IMR-90 (cell line): Measurements from ENCODE around the gene FOXN3. TPM values are rescaled to one million over a fixed set of nuclear protein-coding genes. Genes with fewer than 3 reads are reported as not detected.
A peak's percentile ranks its signal among the peaks of the same experiment; 100 is the strongest.

Experiments
- ATAC-seq: fragments of 200-7000 bp; cut with Tn5 transposase; 2 replicates; pipeline ENCODE4 v1.9.1; 2020; ENCODE audit warnings: low read depth, mild to moderate bottlenecking, moderate library complexity
- BruUV-seq: library from RNA; stranded (reverse); fragments of 400-500 nt; replicated peaks from 2 replicates; lab custom pipeline; 2021; lab: Mats Ljungman, UMichigan
- CTCF ChIA-PET: fragments of 300-600 bp; formaldehyde crosslinking; extraction: SDS; loops from one replicate; lab custom pipeline; 2021; ENCODE audit warnings: antibody characterized with exemption; lab: Yijun Ruan, JAX
- POLR2A ChIA-PET: fragments of 300-600 bp; sonication (Branson Sonifier 250); formaldehyde crosslinking; loops from one replicate; lab custom pipeline; 2022; ENCODE audit warnings: antibody characterized with exemption; ENCODE audit not compliant: unreplicated experiment; lab: Charles Lee
- DNase-seq: peaks from one replicate; pipeline ENCODE4 v3.0.0; 2013
- H2AFZ ChIP-seq: replicated peaks from 2 replicates; pipeline ENCODE3; 2013; ENCODE audit warnings: low read length, mild to moderate bottlenecking; ENCODE audit not compliant: poor library complexity
- H2AK5ac ChIP-seq: 2 replicates; pipeline ENCODE4 v1.6.1; 2013; ENCODE audit warnings: low read depth, low read length, inconsistent platforms
- H2AK9ac ChIP-seq: replicated peaks from 2 replicates; pipeline ENCODE3; 2013; ENCODE audit warnings: mild to moderate bottlenecking, low read depth, low read length, moderate library complexity; ENCODE audit not compliant: poor library complexity
- H2BK120ac ChIP-seq: 2 replicates; pipeline ENCODE4 v1.6.1; 2013; ENCODE audit warnings: low read depth, low read length, inconsistent platforms
- H2BK15ac ChIP-seq: 3 replicates; pipeline ENCODE4 v1.6.1; 2013; ENCODE audit warnings: low read depth, low read length, inconsistent platforms
- H2BK20ac ChIP-seq: 2 replicates; pipeline ENCODE4 v1.6.1; 2013; ENCODE audit warnings: low read depth, mild to moderate bottlenecking, inconsistent platforms, low read length, moderate library complexity
- H2BK5ac ChIP-seq: 2 replicates; pipeline ENCODE4 v1.6.1; 2013; ENCODE audit warnings: mild to moderate bottlenecking, low read depth, low read length, inconsistent platforms; ENCODE audit not compliant: poor library complexity, severe bottlenecking
- H3K14ac ChIP-seq: replicated peaks from 2 replicates; pipeline ENCODE4 v1.6.1; 2013; ENCODE audit warnings: low read depth, low read length, inconsistent platforms
- H3K18ac ChIP-seq: 2 replicates; pipeline ENCODE4 v1.6.1; 2013; ENCODE audit warnings: low read depth, low read length, control low read depth
- H3K23ac ChIP-seq: 2 replicates; pipeline ENCODE4 v1.6.1; 2013; ENCODE audit warnings: low read depth, low read length, inconsistent platforms
- H3K27ac ChIP-seq: 2 replicates; pipeline ENCODE4 v1.5.1; 2013; ENCODE audit warnings: mild to moderate bottlenecking, control low read depth, low read length; ENCODE audit not compliant: insufficient read depth
- H3K27me3 ChIP-seq: 2 replicates; pipeline ENCODE4 v1.6.1; 2013; ENCODE audit warnings: low read length; ENCODE audit not compliant: control insufficient read depth, insufficient read depth
- H3K36me3 ChIP-seq: 2 replicates; pipeline ENCODE4 v1.6.1; 2013; ENCODE audit warnings: low read length, mixed read lengths; ENCODE audit not compliant: control insufficient read depth, insufficient read depth
- H3K4ac ChIP-seq: 2 replicates; pipeline ENCODE4 v1.6.1; 2013; ENCODE audit warnings: low read depth, low read length, inconsistent platforms
- H3K4me1 ChIP-seq: 2 replicates; pipeline ENCODE4 v1.6.1; 2013; ENCODE audit warnings: low read length, mixed read lengths; ENCODE audit not compliant: control insufficient read depth, insufficient read depth
- H3K4me2 ChIP-seq: 2 replicates; pipeline ENCODE4 v1.6.1; 2013; ENCODE audit warnings: low read depth, mild to moderate bottlenecking, control low read depth, low read length, moderate library complexity
- H3K4me3 ChIP-seq: 2 replicates; pipeline ENCODE4 v1.5.1; 2013; ENCODE audit warnings: low read depth, mild to moderate bottlenecking, control low read depth, low read length, moderate library complexity; ENCODE audit not compliant: insufficient read depth
- H3K56ac ChIP-seq: 2 replicates; pipeline ENCODE4 v1.6.1; 2013; ENCODE audit warnings: low read length, inconsistent platforms; ENCODE audit not compliant: insufficient read depth; ENCODE audit errors: extremely low read depth
- H3K79me1 ChIP-seq, 2 experiments: 2 replicates each; pipeline ENCODE4 v1.6.1; 2013; ENCODE audit warnings: low read length in 2 of 2, inconsistent platforms in 1 of 2, low read depth in 1 of 2
- H3K9ac ChIP-seq: 2 replicates; pipeline ENCODE4 v1.6.1; 2013; ENCODE audit warnings: low read depth, low read length, control low read depth
- H3K9me1 ChIP-seq: 2 replicates; pipeline ENCODE4 v1.6.1; 2013; ENCODE audit warnings: low read length, inconsistent platforms; ENCODE audit not compliant: insufficient read depth
- H3K9me3 ChIP-seq: 2 replicates; pipeline ENCODE4 v1.6.1; 2013; ENCODE audit warnings: low read length; ENCODE audit not compliant: control insufficient read depth, insufficient read depth
- H4K20me1 ChIP-seq: 2 replicates; pipeline ENCODE4 v1.6.1; 2013; ENCODE audit warnings: low read length, inconsistent platforms; ENCODE audit not compliant: insufficient read depth
- H4K5ac ChIP-seq: 2 replicates; pipeline ENCODE4 v1.6.1; 2013; ENCODE audit warnings: mild to moderate bottlenecking, low read depth, low read length, control low read depth
- H4K8ac ChIP-seq, 2 experiments: 2 replicates each; pipeline ENCODE4 v1.6.1; 2013; ENCODE audit warnings: low read depth in 2 of 2, low read length in 2 of 2, control low read depth in 1 of 2, inconsistent platforms in 1 of 2
- H4K91ac ChIP-seq: 2 replicates; pipeline ENCODE4 v1.6.1; 2013; ENCODE audit warnings: low read depth, low read length, inconsistent platforms; ENCODE audit not compliant: insufficient read depth
- CHD1 ChIP-seq: IDR thresholded peaks from 2 replicates; pipeline ENCODE4 v1.6.1; 2012; ENCODE audit warnings: low read depth, low read length, improper control_type of control experiment
- FOS ChIP-seq: fragments of 150-350 bp; IDR thresholded peaks from 2 replicates; pipeline ENCODE4 v1.6.1; 2016; ENCODE audit warnings: low read depth, low read length
- MAFK ChIP-seq: IDR thresholded peaks from 2 replicates; pipeline ENCODE4 v1.6.1; 2012; ENCODE audit warnings: low read depth, low read length, improper control_type of control experiment
- MAZ ChIP-seq: IDR thresholded peaks from 2 replicates; pipeline ENCODE4 v1.6.1; 2012; ENCODE audit warnings: low read depth, mild to moderate bottlenecking, low read length, improper control_type of control experiment, moderate library complexity, borderline replicate concordance
- WGBS, 2 experiments: methylation state at CpG; one replicate each; pipeline versions ENCODE4 v1.1.5 to v1.1.7; 2013; ENCODE audit warnings: missing lambda C conversion rate in 2 of 2; ENCODE audit not compliant: insufficient read length in 1 of 2; ENCODE audit errors: extremely low coverage in 2 of 2; 5-methylcytosine and 5-hydroxymethylcytosine counted together
- dilution Hi-C: fragments of 300-500 bp; cut with HindIII; formaldehyde crosslinking; loops from one replicate; pipeline ENCODE4 v1.14.3; 2018; ENCODE audit warnings: low sequenced_read_pairs; ENCODE audit not compliant: unreplicated experiment
- in situ Hi-C: fragments of 300-500 bp; cut with MboI; formaldehyde crosslinking; loops from 3 replicates; pipeline ENCODE4 v1.14.3; 2019; ENCODE audit warnings: low sequenced_read_pairs, inconsistent platforms, mixed read lengths
- intact Hi-C: fragments of 100-400 bp; cut with micrococcal nuclease; formaldehyde crosslinking; loops from 2 replicates; pipeline ENCODE4 v1.10.0; 2022
- polyA plus RNA-seq, 3 experiments: library from polyadenylated mRNA; depleted of rRNA; stranded (reverse); fragments of >200 nt; gene quantifications; 2 replicates each; pipeline ENCODE4 v1.2.3, GENCODE V29; 2012; ENCODE audit warnings: low replicate concordance in 1 of 3
- total RNA-seq: library from RNA; depleted of rRNA; stranded (reverse); fragments of >200 nt; gene quantifications from 2 replicates; pipeline ENCODE4 v1.2.3, GENCODE V29; 2012

FOXN3 gene
- total and polyA plus RNA-seq, 2 of the 4 experiments (the other 2 are of a cell fraction): 22.6 to 33.7 TPM

DNA sequence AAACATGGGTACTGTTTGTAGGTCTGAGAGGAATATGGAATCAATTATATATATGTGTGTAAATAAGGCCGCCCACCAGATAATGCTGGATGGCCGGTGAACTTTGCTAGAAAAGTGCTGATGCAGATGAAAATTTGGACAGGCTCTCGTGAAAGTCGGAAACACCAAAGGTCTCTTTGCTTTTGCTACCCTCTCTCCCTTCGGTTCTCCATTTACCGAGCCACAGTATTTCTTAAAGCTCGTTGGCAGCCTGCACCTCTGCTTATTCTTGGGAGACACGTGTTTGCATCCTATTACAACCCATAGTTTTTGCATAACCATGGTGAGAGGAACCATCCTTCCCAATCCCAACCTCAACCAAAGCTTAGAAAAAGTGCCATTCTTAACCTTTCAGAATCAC lies 109.6 kb downstream of the FOXN3 start:
- no peak overlapping the region for H3K4me2 ChIP-seq
- ATAC-seq (no peak), DNase-seq (no peak)
- intact Hi-C loops (loop anchor here (10.0 kb wide), 2 partner anchors 107 to 263 kb away; partner anchors contain the start of gene FOXN3), in situ Hi-C loops (no loop called here), dilution Hi-C loops (no loop called here)
- no peak overlapping the region for H3K27ac ChIP-seq
- no peak overlapping the region for H3K9ac ChIP-seq
- no peak overlapping the region for H2AK9ac ChIP-seq
- no peaks in the 10 kb centered on the region for H3K27me3 ChIP-seq
- H2AK5ac ChIP-seq: no peak overlapping the region
- 89% methylated on average over 5 of the region's 8 CpGs; no CpG with 5 or more reads in 1 of the 2 experiments for WGBS, 2 experiments
- H4K5ac ChIP-seq: no peak overlapping the region
- CTCF ChIA-PET: no interaction called here
- no TSS peak for BruUV-seq
- H3K36me3 ChIP-seq: 0 out of 2 replicates have a peak, but pooled peaks cover 1% of the 10 kb centered on the region
- no peak overlapping the region for H3K4ac ChIP-seq
- H2BK20ac ChIP-seq: no peak overlapping the region
- H3K18ac ChIP-seq: no peak overlapping the region
- no peak overlapping the region for H2BK5ac ChIP-seq
- POLR2A ChIA-PET: interaction anchor here (0.6 kb wide), 1 partner anchor 32 kb away, joined by 5 read pairs; no protein-coding TSS in a partner anchor
- H3K14ac ChIP-seq: no peak overlapping the region
- H3K23ac ChIP-seq: no peak overlapping the region
- no peak overlapping the region for H3K4me3 ChIP-seq
- no peak overlapping the region for H2BK15ac ChIP-seq
- H4K91ac ChIP-seq: no peak overlapping the region
- H4K20me1 ChIP-seq: peaks cover 23% of the 10 kb centered on the region
- peaks cover 29 to 64% of the 10 kb centered on the region in 2 experiments for H3K79me1 ChIP-seq
- H2AFZ ChIP-seq: no peak overlapping the region
- H4K8ac ChIP-seq: no peak overlapping the region
- no peak overlapping the region for H3K56ac ChIP-seq
- no peak overlapping the region for H2BK120ac ChIP-seq
- H3K9me1 ChIP-seq: peaks cover 25% of the 10 kb centered on the region
- peaks cover 24% of the 10 kb centered on the region for H3K4me1 ChIP-seq
- TF ChIP-seq CHD1 (no peak), FOS (no peak), MAZ (no peak), MAFK (peak; percentile 77)
- no peaks in the 10 kb centered on the region for H3K9me3 ChIP-seq
